ENCODE measurements around the gene TMEM9.
A peak's percentile ranks its signal among the peaks of the same experiment; 100 is the strongest.
"Not testable (repeated sequence)": the region's sequence is repeated elsewhere in the genome, so short reads cannot be mapped to it uniquely, and the experiment has no call there.

The TMEM9 gene

GRCh38 chr1:201172999-201173610 is 18.8 kb upstream of the TMEM9 start:
- no peak for DNase-seq (ENCODE audit: low read depth)

GRCh38 chr1:201172326-201172725 is 18.1 kb upstream of the TMEM9 start:
- DNase-seq (ENCODE audit: low read depth), result no peak

- peak; percentile 3 for DNase-seq (ENCODE audit: low read depth)
Observed at GRCh38 chr1:201171063-201172036, 17.1 kb upstream of the TMEM9 start.

- DNase-seq (ENCODE audit: low read depth), result peak; percentile 45
Observed at GRCh38 chr1:201170533-201171062, 16.3 kb upstream of the TMEM9 start.

- no peak for DNase-seq (ENCODE audit: low read depth)
Observed at GRCh38 chr1:201169971-201170532, 15.8 kb upstream of the TMEM9 start.

- DNase-seq (ENCODE audit: low read depth), result no peak
Observed at GRCh38 chr1:201169203-201169602, 14.9 kb upstream of the TMEM9 start.

GRCh38 chr1:201167041-201167991 is 13.0 kb upstream of the TMEM9 start:
- DNase-seq (ENCODE audit: low read depth), result no peak

GRCh38 chr1:201164645-201165044 is 10.4 kb upstream of the TMEM9 start:
- no peak for DNase-seq (ENCODE audit: low read depth)

- DNase-seq (ENCODE audit: low read depth), result no peak
Observed at GRCh38 chr1:201163707-201164106, 9.4 kb upstream of the TMEM9 start.

- DNase-seq (ENCODE audit: low read depth), result not testable (repeated sequence)
Observed at GRCh38 chr1:201163036-201163435, 8.8 kb upstream of the TMEM9 start.

GRCh38 chr1:201157949-201158348 is 3.7 kb upstream of the TMEM9 start:
- no peak for DNase-seq (ENCODE audit: low read depth)

GRCh38 chr1:201156819-201157218 is 2.5 kb upstream of the TMEM9 start:
- no peak for DNase-seq (ENCODE audit: low read depth)

- no peak for DNase-seq (ENCODE audit: low read depth)
Observed at GRCh38 chr1:201156346-201156745, 2.1 kb upstream of the TMEM9 start.

GRCh38 chr1:201155354-201155753 is 1.1 kb upstream of the TMEM9 start:
- DNase-seq (ENCODE audit: low read depth), result no peak

GRCh38 chr1:201153474-201154388 is 543 bp downstream of the TMEM9 start:
- DNase-seq (ENCODE audit: low read depth), result no peak

GRCh38 chr1:201149400-201149799 is 4.9 kb downstream of the TMEM9 start:
- DNase-seq (ENCODE audit: low read depth), result no peak

- DNase-seq (ENCODE audit: low read depth), result no peak
Observed at GRCh38 chr1:201147396-201148015, 6.8 kb downstream of the TMEM9 start.

- no peak for DNase-seq (ENCODE audit: low read depth)
Observed at GRCh38 chr1:201146626-201147390, 7.5 kb downstream of the TMEM9 start.

GRCh38 chr1:201145816-201146215 is 8.5 kb downstream of the TMEM9 start:
- no peak for DNase-seq (ENCODE audit: low read depth)

Data from activated T-cell treated with anti-CD3 and anti-CD28 coated beads for 1 hour (primary cell).